CD8-positive, alpha-beta memory T cell (primary cell): ENCODE data around the gene POLD3. TPM values are rescaled to one million over a fixed set of nuclear protein-coding genes. Genes with fewer than 3 reads are reported as not detected.

Experiments
- CTCF ChIA-PET: fragments of 350-600 bp; sonication (Branson Sonifier 250); formaldehyde crosslinking; loops from one replicate; lab custom pipeline; 2021; ENCODE audit warnings: antibody characterized with exemption; lab: Charles Lee
- POLR2A ChIA-PET: fragments of 350-600 bp; sonication (Branson Sonifier 250); formaldehyde crosslinking; loops from one replicate; lab custom pipeline; 2021; ENCODE audit warnings: antibody characterized with exemption; lab: Charles Lee
- DNase-seq, 5 donors: peaks; one replicate each; pipeline versions ENCODE4 v3.0.0 to v3.0.0-alpha.2; 2020 to 2022; ENCODE audit warnings: mixed read lengths in 1 of 5
- H3K27ac ChIP-seq: one replicate; pipeline ENCODE4 v1.7.0; 2013; ENCODE audit warnings: low read depth, mild to moderate bottlenecking, low read length, moderate library complexity
- H3K27me3 ChIP-seq: 2 replicates; pipeline ENCODE4 v1.7.0; 2013; ENCODE audit warnings: low read length, mild to moderate bottlenecking; ENCODE audit not compliant: insufficient read depth, poor library complexity, severe bottlenecking
- H3K36me3 ChIP-seq: 2 replicates; pipeline ENCODE4 v1.7.0; 2013; ENCODE audit warnings: mild to moderate bottlenecking, low read length, moderate library complexity; ENCODE audit not compliant: insufficient read depth
- H3K4me1 ChIP-seq: 2 replicates; pipeline ENCODE4 v1.7.0; 2013; ENCODE audit warnings: mild to moderate bottlenecking, low read length, moderate library complexity; ENCODE audit not compliant: insufficient read depth
- H3K4me3 ChIP-seq: 2 replicates; pipeline ENCODE4 v1.7.0; 2013; ENCODE audit warnings: mild to moderate bottlenecking, low read length
- H3K9me3 ChIP-seq: 2 replicates; pipeline ENCODE4 v1.7.0; 2013; ENCODE audit warnings: mild to moderate bottlenecking, low read length
- H3K27ac Mint-ChIP-seq, 8 donors: one replicate each; pipeline ENCODE4 v1.8.0; 2020 to 2021; ENCODE audit warnings: mixed read lengths in 8 of 8, mild to moderate bottlenecking in 6 of 8, inconsistent platforms in 3 of 8, moderate library complexity in 3 of 8
- H3K27me3 Mint-ChIP-seq, 2 donors: one replicate each; pipeline ENCODE4 v1.8.0; 2020 to 2021; ENCODE audit warnings: mixed read lengths in 2 of 2, mild to moderate bottlenecking in 1 of 2, moderate library complexity in 1 of 2
- H3K36me3 Mint-ChIP-seq, 3 donors: one replicate each; pipeline ENCODE4 v1.8.0; 2020 to 2021; ENCODE audit warnings: mixed read lengths in 3 of 3, inconsistent platforms in 1 of 3, mild to moderate bottlenecking in 1 of 3
- H3K4me1 Mint-ChIP-seq, 3 donors: one replicate each; pipeline ENCODE4 v1.8.0; 2020 to 2021; ENCODE audit warnings: mixed read lengths in 3 of 3, inconsistent platforms in 1 of 3, mild to moderate bottlenecking in 1 of 3
- H3K4me3 Mint-ChIP-seq, 7 donors: one replicate each; pipeline ENCODE4 v1.8.0; 2020 to 2021; ENCODE audit warnings: mixed read lengths in 7 of 7, mild to moderate bottlenecking in 6 of 7, moderate library complexity in 4 of 7, inconsistent platforms in 2 of 7
- H3K9me3 Mint-ChIP-seq, 5 donors: one replicate each; pipeline ENCODE4 v1.8.0; 2020 to 2022; ENCODE audit warnings: mixed read lengths in 5 of 5, mild to moderate bottlenecking in 3 of 5, moderate library complexity in 2 of 5, inconsistent platforms in 1 of 5
- polyA plus RNA-seq: library from polyadenylated mRNA; unstranded; fragments of 300-500 nt; fragmentation: Illumina TruSeq; gene quantifications from one replicate; pipeline ENCODE4 v1.2.3, GENCODE V29; 2021
- total RNA-seq, 2 experiments: library from RNA; stranded (reverse); gene quantifications; one replicate each; pipeline ENCODE4 v1.2.3, GENCODE V29; 2021

Gene POLD3
- total and polyA plus RNA-seq, 3 experiments from 2014 or later = 20.7 to 57.5 (median 53.8) TPM

DNA sequence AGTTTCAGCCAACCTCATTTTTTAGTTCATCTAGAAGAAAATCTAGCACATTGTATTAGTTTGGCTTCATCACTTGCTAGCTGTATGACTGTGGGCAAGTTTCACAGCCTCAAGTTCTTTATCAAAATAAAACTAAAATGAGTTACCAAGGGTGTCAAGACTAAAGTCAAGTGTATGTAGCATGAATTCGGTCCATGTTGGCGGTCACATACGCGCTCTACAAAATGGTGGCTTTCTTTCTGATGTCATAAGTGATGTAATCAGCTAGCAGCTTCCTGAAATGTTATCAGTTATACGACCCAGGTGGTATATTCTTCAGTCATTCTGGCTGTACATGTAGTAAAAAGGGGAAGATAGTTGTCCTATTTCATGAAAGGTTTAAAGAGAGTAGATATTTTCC lies 50.5 kb downstream of the POLD3 start:
- peaks cover 11% of the 10 kb centered on the region for H3K36me3 ChIP-seq
- H3K27ac Mint-ChIP-seq = no peak overlapping the region

DNA sequence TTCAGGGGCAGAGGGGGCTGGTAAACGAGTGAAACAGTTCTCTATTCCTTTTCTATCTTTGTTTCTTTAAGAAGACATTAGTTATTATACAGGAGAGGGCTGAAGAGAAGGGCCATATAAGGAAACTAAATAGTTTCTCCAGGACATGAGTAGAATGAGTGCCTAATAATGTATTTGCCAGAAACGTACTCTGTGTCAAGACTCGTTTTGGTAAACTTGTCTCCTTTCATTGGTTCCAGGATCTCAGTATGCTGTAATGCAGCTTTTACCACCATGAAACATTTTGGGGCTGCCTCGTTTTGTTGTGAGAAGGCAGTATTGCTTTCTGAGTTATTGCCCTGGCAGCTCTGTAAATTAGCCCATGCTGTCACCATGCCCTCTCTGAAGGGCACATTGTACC lies 51.7 kb downstream of the POLD3 start:
- Histone ChIP-seq H3K36me3 (peaks cover 11% of the 10 kb centered on the region), H3K9me3 (no peaks in the 10 kb centered on the region), H3K4me1 (no peaks in the 10 kb centered on the region), H3K27ac (no peak overlapping the region), H3K27me3 (no peaks in the 10 kb centered on the region), H3K4me3 (no peak overlapping the region)
- H3K4me3 Mint-ChIP-seq = no peak overlapping the region
- POLR2A ChIA-PET = no interaction called here
- H3K27ac Mint-ChIP-seq = no peak overlapping the region
- H3K36me3 Mint-ChIP-seq = peaks cover 33 to 60% (median 34%) of the 10 kb centered on the region in 3 donors
- CTCF ChIA-PET = no interaction called here
- DNase-seq = no peak
- no peaks in the 10 kb centered on the region for H3K9me3 Mint-ChIP-seq
- H3K4me1 Mint-ChIP-seq = no peaks in the 10 kb centered on the region
- H3K27me3 Mint-ChIP-seq = no peaks in the 10 kb centered on the region

More for the DNA sequence above, 50.5 kb downstream of the POLD3 start:
- DNase-seq = no peak
- no peaks in the 10 kb centered on the region for H3K9me3 ChIP-seq
- H3K4me3 Mint-ChIP-seq = no peak overlapping the region
- no peaks in the 10 kb centered on the region for H3K4me1 ChIP-seq
- no peaks in the 10 kb centered on the region for H3K9me3 Mint-ChIP-seq
- ChIA-PET CTCF (no interaction called here), POLR2A (no interaction called here)
- H3K4me3 ChIP-seq = no peak overlapping the region
- no peak overlapping the region for H3K27ac ChIP-seq
- no peaks in the 10 kb centered on the region for H3K27me3 ChIP-seq
- no peaks in the 10 kb centered on the region for H3K27me3 Mint-ChIP-seq
- H3K36me3 Mint-ChIP-seq = peaks cover 31 to 61% (median 31%) of the 10 kb centered on the region in 3 donors
- no peaks in the 10 kb centered on the region for H3K4me1 Mint-ChIP-seq

- DNase-seq = no peak
- no peak overlapping the region for H3K4me3 Mint-ChIP-seq
- no peaks in the 10 kb centered on the region for H3K9me3 Mint-ChIP-seq
- Histone ChIP-seq H3K9me3 (no peaks in the 10 kb centered on the region), H3K27me3 (no peaks in the 10 kb centered on the region), H3K4me3 (no peak overlapping the region), H3K36me3 (no peaks in the 10 kb centered on the region), H3K27ac (no peak overlapping the region), H3K4me1 (no peaks in the 10 kb centered on the region)
- no peaks in the 10 kb centered on the region for H3K4me1 Mint-ChIP-seq
- ChIA-PET POLR2A (no interaction called here), CTCF (no interaction called here)
- no peak overlapping the region for H3K27ac Mint-ChIP-seq
- no peaks in the 10 kb centered on the region for H3K27me3 Mint-ChIP-seq
- peaks cover 31 to 53% (median 34%) of the 10 kb centered on the region in 3 donors for H3K36me3 Mint-ChIP-seq
Observed at GRCh38 chr11:74646215-74646614, 53.8 kb downstream of the POLD3 start.

DNA sequence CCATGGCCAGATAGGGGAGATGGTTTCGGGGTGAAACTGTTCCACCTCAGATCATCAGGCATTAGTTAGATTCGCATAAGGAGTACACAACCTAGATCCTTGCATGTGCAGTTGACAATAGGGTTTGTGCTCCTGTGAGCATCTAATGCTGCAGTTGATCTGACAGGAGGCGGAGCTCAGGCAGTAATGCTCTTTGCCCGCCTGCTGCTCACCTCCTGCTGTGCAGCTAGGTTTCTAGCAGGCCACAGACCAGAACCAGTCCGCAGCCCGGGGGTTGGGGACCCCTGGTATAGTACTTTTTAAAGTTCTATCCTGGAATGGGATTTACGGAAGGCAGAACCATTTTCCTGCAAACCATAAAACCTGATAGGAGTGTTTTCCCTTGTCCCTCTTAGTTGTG lies 54.6 kb downstream of the POLD3 start:
- no peaks in the 10 kb centered on the region for H3K4me1 ChIP-seq
- Mint-ChIP-seq H3K9me3 (no peaks in the 10 kb centered on the region), H3K36me3 (peaks cover 29 to 50% (median 32%) of the 10 kb centered on the region in 3 donors), H3K4me1 (no peaks in the 10 kb centered on the region), H3K27ac (no peak overlapping the region), H3K27me3 (no peaks in the 10 kb centered on the region), H3K4me3 (no peak overlapping the region)
- H3K27ac ChIP-seq = no peak overlapping the region
- CTCF ChIA-PET = no interaction called here
- no peak overlapping the region for H3K4me3 ChIP-seq
- H3K36me3 ChIP-seq = no peaks in the 10 kb centered on the region
- H3K27me3 ChIP-seq = no peaks in the 10 kb centered on the region
- no peak for DNase-seq
- POLR2A ChIA-PET = no interaction called here
- no peaks in the 10 kb centered on the region for H3K9me3 ChIP-seq

- no peak for DNase-seq
- ChIA-PET POLR2A (no interaction called here), CTCF (no interaction called here)
- Histone ChIP-seq H3K9me3 (no peaks in the 10 kb centered on the region), H3K4me1 (no peaks in the 10 kb centered on the region), H3K4me3 (no peak overlapping the region), H3K27ac (no peak overlapping the region), H3K27me3 (no peaks in the 10 kb centered on the region), H3K36me3 (no peaks in the 10 kb centered on the region)
- Mint-ChIP-seq H3K4me3 (no peak overlapping the region), H3K4me1 (no peaks in the 10 kb centered on the region), H3K36me3 (peaks cover 26 to 46% (median 33%) of the 10 kb centered on the region in 3 donors), H3K27me3 (no peaks in the 10 kb centered on the region), H3K27ac (no peak overlapping the region), H3K9me3 (no peaks in the 10 kb centered on the region)
Observed at GRCh38 chr11:74647404-74647803, 55.0 kb downstream of the POLD3 start.

DNA sequence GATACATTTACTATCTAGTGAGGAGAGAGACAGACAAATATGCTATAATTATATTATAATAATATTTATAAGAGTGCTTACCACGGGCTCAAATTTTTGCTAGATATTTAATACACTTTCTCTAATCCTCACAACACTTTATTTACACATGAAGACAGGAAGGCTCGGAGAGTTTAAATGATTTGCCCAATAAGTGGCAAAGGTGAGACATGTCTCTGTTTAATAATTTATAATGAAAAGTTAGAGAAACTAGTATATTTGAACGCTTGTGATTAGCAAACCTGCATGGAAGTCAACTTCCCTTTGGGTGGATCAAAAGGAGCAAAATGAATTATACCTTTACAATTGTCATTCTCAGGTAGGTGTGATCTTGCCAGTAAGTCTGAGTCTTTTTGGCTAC lies 55.4 kb downstream of the POLD3 start:
- Mint-ChIP-seq H3K9me3 (no peaks in the 10 kb centered on the region), H3K27me3 (no peaks in the 10 kb centered on the region), H3K27ac (no peak overlapping the region), H3K4me3 (no peak overlapping the region), H3K36me3 (peaks cover 24 to 44% (median 32%) of the 10 kb centered on the region in 3 donors), H3K4me1 (no peaks in the 10 kb centered on the region)
- no peak for DNase-seq
- CTCF ChIA-PET = no interaction called here
- H3K9me3 ChIP-seq = no peaks in the 10 kb centered on the region
- no peak overlapping the region for H3K27ac ChIP-seq
- H3K36me3 ChIP-seq = no peaks in the 10 kb centered on the region
- no peaks in the 10 kb centered on the region for H3K27me3 ChIP-seq
- H3K4me1 ChIP-seq = no peaks in the 10 kb centered on the region
- no peak overlapping the region for H3K4me3 ChIP-seq
- POLR2A ChIA-PET = no interaction called here

- Histone ChIP-seq H3K27ac (no peak overlapping the region), H3K4me1 (no peaks in the 10 kb centered on the region), H3K27me3 (no peaks in the 10 kb centered on the region), H3K4me3 (no peak overlapping the region), H3K36me3 (no peaks in the 10 kb centered on the region), H3K9me3 (no peaks in the 10 kb centered on the region)
- Mint-ChIP-seq H3K27me3 (no peaks in the 10 kb centered on the region), H3K36me3 (peaks cover 24 to 40% (median 37%) of the 10 kb centered on the region in 3 donors), H3K9me3 (no peaks in the 10 kb centered on the region), H3K27ac (no peak overlapping the region), H3K4me3 (no peak overlapping the region), H3K4me1 (no peaks in the 10 kb centered on the region)
- ChIA-PET CTCF (no interaction called here), POLR2A (no interaction called here)
- no peak for DNase-seq
Observed at GRCh38 chr11:74648894-74649293, 56.5 kb downstream of the POLD3 start.

GRCh38 chr11:74650498-74650897 lies 58.1 kb downstream of the POLD3 start:
- no peaks in the 10 kb centered on the region for H3K9me3 Mint-ChIP-seq
- DNase-seq = no peak
- H3K27ac Mint-ChIP-seq = no peak overlapping the region
- no peaks in the 10 kb centered on the region for H3K27me3 Mint-ChIP-seq
- Histone ChIP-seq H3K4me3 (no peak overlapping the region), H3K27ac (no peak overlapping the region), H3K4me1 (no peaks in the 10 kb centered on the region), H3K27me3 (no peaks in the 10 kb centered on the region), H3K9me3 (no peaks in the 10 kb centered on the region), H3K36me3 (no peaks in the 10 kb centered on the region)
- no peaks in the 10 kb centered on the region for H3K4me1 Mint-ChIP-seq
- H3K36me3 Mint-ChIP-seq = peaks cover 17 to 35% (median 32%) of the 10 kb centered on the region in 3 donors
- H3K4me3 Mint-ChIP-seq = no peak overlapping the region
- ChIA-PET CTCF (no interaction called here), POLR2A (no interaction called here)

- CTCF ChIA-PET = no interaction called here
- H3K9me3 ChIP-seq = no peaks in the 10 kb centered on the region
- no peak overlapping the region for H3K4me3 ChIP-seq
- Mint-ChIP-seq H3K4me3 (no peak overlapping the region), H3K27ac (no peak overlapping the region), H3K9me3 (peaks cover 2 to 7% (median 4%) of the 10 kb centered on the region in 5 donors), H3K27me3 (no peaks in the 10 kb centered on the region), H3K4me1 (no peaks in the 10 kb centered on the region), H3K36me3 (peaks cover 27 to 31% (median 29%) of the 10 kb centered on the region in 3 donors)
- no peaks in the 10 kb centered on the region for H3K4me1 ChIP-seq
- no peaks in the 10 kb centered on the region for H3K27me3 ChIP-seq
- no peak for DNase-seq
- POLR2A ChIA-PET = no interaction called here
- H3K36me3 ChIP-seq = no peaks in the 10 kb centered on the region
- no peak overlapping the region for H3K27ac ChIP-seq
Observed at GRCh38 chr11:74654976-74655375, 62.6 kb downstream of the POLD3 start.
